HEK293 (cell line): ENCODE data around the gene AXL.

Experiments
- CTCF ChIA-PET: fragments of 350-600 bp; formaldehyde crosslinking; extraction: SDS; loops from one replicate; lab custom pipeline; 2021; ENCODE audit warnings: antibody characterized with exemption; lab: Yijun Ruan, JAX
- POLR2A ChIA-PET: fragments of 300-600 bp; formaldehyde crosslinking; extraction: SDS; loops from one replicate; lab custom pipeline; 2020; ENCODE audit warnings: antibody characterized with exemption, inconsistent platforms; lab: Yijun Ruan, JAX
- H3K27ac ChIP-seq: fragments of 200-500 bp; sonication (Bioruptor generic); 2 replicates; pipeline ENCODE4 v1.5.1; 2014; ENCODE audit warnings: low read depth, low read length, control low read depth, inconsistent platforms; ENCODE audit errors: extremely low read depth
- H3K36me3 ChIP-seq, 2 experiments: fragments of 200-500 bp in 1 of 2; sonication (Bioruptor generic) in 1 of 2; 1 replicate in 1 of 2; 2 replicates in 1 of 2; pipeline ENCODE4 v1.5.1; 2014 to 2017; ENCODE audit warnings: inconsistent platforms in 2 of 2, low read length in 2 of 2; ENCODE audit not compliant: control insufficient read depth in 2 of 2, insufficient read depth in 1 of 2
- H3K4me1 ChIP-seq: fragments of 200-500 bp; sonication (Bioruptor generic); 2 replicates; pipeline ENCODE4 v1.5.1; 2014; ENCODE audit warnings: mild to moderate bottlenecking, low read length, inconsistent platforms; ENCODE audit not compliant: control insufficient read depth, insufficient read depth
- H3K4me3 ChIP-seq: 2 replicates; pipeline ENCODE4 v1.5.1; 2011; ENCODE audit warnings: low read depth, mild to moderate bottlenecking, control low read depth, low read length, moderate library complexity
- H3K9me3 ChIP-seq: fragments of 200-500 bp; sonication (Bioruptor generic); 2 replicates; pipeline ENCODE4 v1.5.1; 2014; ENCODE audit warnings: low read depth, low read length, inconsistent platforms; ENCODE audit not compliant: control insufficient read depth, insufficient read depth
- GFI1B ChIP-seq: fragments of 450-650 bp; formaldehyde crosslinking; IDR thresholded peaks from 2 replicates; pipeline ENCODE4 v1.5.1; 2016; ENCODE audit warnings: missing biosample characterization, missing genetic modification characterization
- KLF16 ChIP-seq: fragments of 450-650 bp; formaldehyde crosslinking; IDR thresholded peaks from 2 replicates; pipeline ENCODE4 v1.5.1; 2017; ENCODE audit warnings: missing biosample characterization, missing genetic modification characterization
- KLF7 ChIP-seq: fragments of 450-650 bp; formaldehyde crosslinking; IDR thresholded peaks from 2 replicates; pipeline ENCODE4 v1.5.1; 2016; ENCODE audit warnings: missing biosample characterization, missing genetic modification characterization, borderline replicate concordance
- OVOL3 ChIP-seq: fragments of 450-650 bp; formaldehyde crosslinking; IDR thresholded peaks from 2 replicates; pipeline ENCODE4 v1.5.1; 2016; ENCODE audit warnings: missing biosample characterization, missing genetic modification characterization
- SP3 ChIP-seq: fragments of 450-650 bp; formaldehyde crosslinking; IDR thresholded peaks from 2 replicates; pipeline ENCODE4 v1.5.1; 2016; ENCODE audit warnings: missing biosample characterization, missing genetic modification characterization
- YY1 ChIP-seq: fragments of 450-650 bp; formaldehyde crosslinking; IDR thresholded peaks from 2 replicates; pipeline ENCODE4 v1.5.1; 2018; ENCODE audit warnings: missing biosample characterization, missing genetic modification characterization
- ZBTB48 ChIP-seq: fragments of 450-650 bp; formaldehyde crosslinking; IDR thresholded peaks from 2 replicates; pipeline ENCODE4 v1.5.1; 2016; ENCODE audit warnings: missing biosample characterization, missing genetic modification characterization
- ZBTB8A ChIP-seq: fragments of 450-650 bp; formaldehyde crosslinking; IDR thresholded peaks from 2 replicates; pipeline ENCODE4 v1.5.1; 2016; ENCODE audit warnings: missing biosample characterization, missing genetic modification characterization
- ZFHX2 ChIP-seq: fragments of 450-650 bp; formaldehyde crosslinking; conservative IDR thresholded peaks from 2 replicates; pipeline ENCODE4 v1.5.1; 2016; ENCODE audit warnings: missing biosample characterization, missing genetic modification characterization
- ZNF2 ChIP-seq: fragments of 450-650 bp; formaldehyde crosslinking; IDR thresholded peaks from 2 replicates; pipeline ENCODE4 v1.5.1; 2016; ENCODE audit warnings: missing biosample characterization, missing genetic modification characterization
- ZNF324 ChIP-seq: fragments of 450-650 bp; formaldehyde crosslinking; IDR thresholded peaks from 2 replicates; pipeline ENCODE4 v1.5.1; 2016; ENCODE audit warnings: missing biosample characterization, missing genetic modification characterization
- ZNF391 ChIP-seq: fragments of 450-650 bp; formaldehyde crosslinking; IDR thresholded peaks from 2 replicates; pipeline ENCODE4 v1.5.1; 2016; ENCODE audit warnings: low read depth, missing biosample characterization, missing genetic modification characterization, borderline replicate concordance
- ZNF426 ChIP-seq: fragments of 450-650 bp; formaldehyde crosslinking; IDR thresholded peaks from 2 replicates; pipeline ENCODE4 v1.5.1; 2017; ENCODE audit warnings: missing biosample characterization, missing genetic modification characterization, mild to moderate bottlenecking, inconsistent platforms, moderate library complexity
- ZNF473 ChIP-seq: fragments of 450-650 bp; formaldehyde crosslinking; IDR thresholded peaks from 2 replicates; pipeline ENCODE4 v1.5.1; 2017; ENCODE audit warnings: missing biosample characterization, missing genetic modification characterization
- ZNF530 ChIP-seq: fragments of 450-650 bp; formaldehyde crosslinking; IDR thresholded peaks from 2 replicates; pipeline ENCODE4 v1.5.1; 2016; ENCODE audit warnings: low read depth, missing biosample characterization, missing genetic modification characterization
- ZNF561 ChIP-seq: fragments of 450-650 bp; IDR thresholded peaks from 2 replicates; pipeline ENCODE4 v1.5.1; 2018; ENCODE audit warnings: missing biosample characterization, missing genetic modification characterization, borderline replicate concordance
- ZNF600 ChIP-seq: fragments of 450-650 bp; formaldehyde crosslinking; IDR thresholded peaks from 2 replicates; pipeline ENCODE4 v1.5.1; 2016; ENCODE audit warnings: missing biosample characterization, missing genetic modification characterization
- ZNF621 ChIP-seq: fragments of 450-650 bp; formaldehyde crosslinking; IDR thresholded peaks from 2 replicates; pipeline ENCODE4 v1.5.1; 2017; ENCODE audit warnings: missing biosample characterization, missing genetic modification characterization
- ZNF670 ChIP-seq: fragments of 450-650 bp; formaldehyde crosslinking; IDR thresholded peaks from 2 replicates; pipeline ENCODE4 v1.5.1; 2016; ENCODE audit warnings: missing biosample characterization, missing genetic modification characterization, low read depth
- ZSCAN16 ChIP-seq: fragments of 450-650 bp; formaldehyde crosslinking; IDR thresholded peaks from 2 replicates; pipeline ENCODE4 v1.5.1; 2016; ENCODE audit warnings: missing biosample characterization, missing genetic modification characterization
- TF ChIP-seq, protein P1 (sequence below): fragments of 450-650 bp; formaldehyde crosslinking; IDR thresholded peaks from 2 replicates; pipeline ENCODE4 v1.5.1; 2016; ENCODE audit warnings: missing biosample characterization, missing genetic modification characterization
- TF ChIP-seq, protein P2 (sequence below): fragments of 450-650 bp; formaldehyde crosslinking; IDR thresholded peaks from 2 replicates; pipeline ENCODE4 v1.5.1; 2016; ENCODE audit warnings: missing biosample characterization, missing genetic modification characterization, borderline replicate concordance
- TF ChIP-seq, protein P3 (sequence below): IDR thresholded peaks from 2 replicates; pipeline ENCODE4 v1.6.1; 2011; ENCODE audit warnings: mild to moderate bottlenecking, low read depth, low read length, borderline replicate concordance
- TF ChIP-seq, protein P4 (sequence below): fragments of 450-650 bp; formaldehyde crosslinking; IDR thresholded peaks from 2 replicates; pipeline ENCODE4 v1.5.1; 2016; ENCODE audit warnings: missing biosample characterization, missing genetic modification characterization
- TF ChIP-seq, protein P5 (sequence below): fragments of 450-650 bp; formaldehyde crosslinking; IDR thresholded peaks from 2 replicates; pipeline ENCODE4 v1.5.1; 2017; ENCODE audit warnings: missing biosample characterization, mild to moderate bottlenecking, missing genetic modification characterization, moderate library complexity

The AXL gene

DNA sequence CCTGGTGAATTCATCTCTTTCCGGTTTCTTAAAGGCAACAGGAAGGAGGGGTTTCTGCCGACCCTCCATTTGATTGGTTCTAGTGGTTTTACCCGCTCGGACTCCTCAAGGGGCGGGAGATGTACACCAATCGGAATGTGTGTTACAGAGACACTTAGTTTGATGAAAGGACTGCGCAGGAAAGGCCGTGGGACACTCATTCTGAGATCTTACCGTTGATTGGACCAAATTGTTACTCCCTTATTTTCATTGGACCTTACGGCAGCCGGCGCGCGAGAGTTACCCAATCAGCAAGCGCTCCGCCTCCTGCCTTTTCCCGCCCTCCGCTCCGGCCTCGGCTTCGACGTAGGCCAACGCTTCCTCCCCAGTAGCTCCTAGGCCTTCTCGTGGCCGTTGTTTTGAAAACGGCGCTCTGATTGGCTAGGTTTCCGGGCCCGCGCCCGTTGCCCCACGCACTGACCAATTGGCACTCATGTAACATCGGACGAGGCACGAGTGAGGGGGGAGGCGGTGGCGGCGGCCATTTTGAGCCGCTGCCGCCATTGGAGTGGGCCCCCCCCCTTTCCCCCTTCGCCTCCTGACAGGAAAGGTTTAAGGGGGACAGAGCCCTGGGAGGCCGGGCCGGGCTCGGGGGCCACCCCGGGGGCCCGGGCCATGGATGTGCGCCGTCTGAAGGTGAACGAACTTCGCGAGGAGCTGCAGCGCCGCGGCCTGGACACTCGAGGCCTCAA lies 45.0 kb downstream of the AXL start, which contains the start of gene HNRNPUL1:
Gene HNRNPUL1 (plus strand): TSS at position 523 of the 731 bp plus-strand sequence. CDS start 132 bp downstream, at position 655.
- peaks cover 27 to 29% of the 10 kb centered on the region in 2 experiments for H3K36me3 ChIP-seq
- POLR2A ChIA-PET: interaction anchor here (0.6 to 3.5 kb wide), 45 partner anchors 9 to 1783 kb away, joined by 3 to 64 read pairs (median 5); partner anchors contain the start of genes ACTMAP, AXL, B9D2 and CCDC97
- CTCF ChIA-PET: interaction anchor here (0.5 to 8.4 kb wide), 14 partner anchors 15 to 629 kb away, joined by 3 to 184 read pairs (median 3); no protein-coding TSS in a partner anchor
- H3K4me3 ChIP-seq: peak within 1 kb of the TSS; percentile 85
- peaks cover 14% of the 10 kb centered on the region for H3K4me1 ChIP-seq
- H3K27ac ChIP-seq: peak within 1 kb of the TSS; percentile 100
- no peaks in the 10 kb centered on the region for H3K9me3 ChIP-seq
- TF ChIP-seq ZBTB48 (tag by site-specific recombination) (no peak), GFI1B (no peak), ZNF670 (tag by site-specific recombination) (no peak), ZNF561 (tag by site-specific recombination) (peak; percentile 91), ZNF621 (tag by site-specific recombination) (no peak), ZNF600 (tag by site-specific recombination) (no peak), OVOL3 (peak; percentile 61; the same call in 1 of the 2 replicates), ZSCAN16 (tag by site-specific recombination) (no peak), ZNF391 (tag by site-specific recombination) (peak; percentile 92; the same call in 1 of the 2 replicates), ZNF324 (tag by site-specific recombination) (peak; percentile 92), KLF16 (peak; percentile 94), SP3 (tag by site-specific recombination) (peak; percentile 99), ZFHX2 (tag by site-specific recombination) (peak; percentile 84), KLF7 (peak; percentile 86), ZNF473 (tag by site-specific recombination) (no peak), ZNF2 (tag by site-specific recombination) (peak; percentile 92), ZNF426 (tag by site-specific recombination) (no peak), ZBTB8A (tag by site-specific recombination) (peak; percentile 88), ZNF530 (tag by site-specific recombination) (no peak), YY1 (peak; percentile 100)
- TF ChIP-seq, protein P1, sequence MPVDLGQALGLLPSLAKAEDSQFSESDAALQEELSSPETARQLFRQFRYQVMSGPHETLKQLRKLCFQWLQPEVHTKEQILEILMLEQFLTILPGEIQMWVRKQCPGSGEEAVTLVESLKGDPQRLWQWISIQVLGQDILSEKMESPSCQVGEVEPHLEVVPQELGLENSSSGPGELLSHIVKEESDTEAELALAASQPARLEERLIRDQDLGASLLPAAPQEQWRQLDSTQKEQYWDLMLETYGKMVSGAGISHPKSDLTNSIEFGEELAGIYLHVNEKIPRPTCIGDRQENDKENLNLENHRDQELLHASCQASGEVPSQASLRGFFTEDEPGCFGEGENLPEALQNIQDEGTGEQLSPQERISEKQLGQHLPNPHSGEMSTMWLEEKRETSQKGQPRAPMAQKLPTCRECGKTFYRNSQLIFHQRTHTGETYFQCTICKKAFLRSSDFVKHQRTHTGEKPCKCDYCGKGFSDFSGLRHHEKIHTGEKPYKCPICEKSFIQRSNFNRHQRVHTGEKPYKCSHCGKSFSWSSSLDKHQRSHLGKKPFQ (tag by site-specific recombination): 0 out of 2 replicates have a peak, but pooled peaks have one; percentile 10
- TF ChIP-seq, protein P2, sequence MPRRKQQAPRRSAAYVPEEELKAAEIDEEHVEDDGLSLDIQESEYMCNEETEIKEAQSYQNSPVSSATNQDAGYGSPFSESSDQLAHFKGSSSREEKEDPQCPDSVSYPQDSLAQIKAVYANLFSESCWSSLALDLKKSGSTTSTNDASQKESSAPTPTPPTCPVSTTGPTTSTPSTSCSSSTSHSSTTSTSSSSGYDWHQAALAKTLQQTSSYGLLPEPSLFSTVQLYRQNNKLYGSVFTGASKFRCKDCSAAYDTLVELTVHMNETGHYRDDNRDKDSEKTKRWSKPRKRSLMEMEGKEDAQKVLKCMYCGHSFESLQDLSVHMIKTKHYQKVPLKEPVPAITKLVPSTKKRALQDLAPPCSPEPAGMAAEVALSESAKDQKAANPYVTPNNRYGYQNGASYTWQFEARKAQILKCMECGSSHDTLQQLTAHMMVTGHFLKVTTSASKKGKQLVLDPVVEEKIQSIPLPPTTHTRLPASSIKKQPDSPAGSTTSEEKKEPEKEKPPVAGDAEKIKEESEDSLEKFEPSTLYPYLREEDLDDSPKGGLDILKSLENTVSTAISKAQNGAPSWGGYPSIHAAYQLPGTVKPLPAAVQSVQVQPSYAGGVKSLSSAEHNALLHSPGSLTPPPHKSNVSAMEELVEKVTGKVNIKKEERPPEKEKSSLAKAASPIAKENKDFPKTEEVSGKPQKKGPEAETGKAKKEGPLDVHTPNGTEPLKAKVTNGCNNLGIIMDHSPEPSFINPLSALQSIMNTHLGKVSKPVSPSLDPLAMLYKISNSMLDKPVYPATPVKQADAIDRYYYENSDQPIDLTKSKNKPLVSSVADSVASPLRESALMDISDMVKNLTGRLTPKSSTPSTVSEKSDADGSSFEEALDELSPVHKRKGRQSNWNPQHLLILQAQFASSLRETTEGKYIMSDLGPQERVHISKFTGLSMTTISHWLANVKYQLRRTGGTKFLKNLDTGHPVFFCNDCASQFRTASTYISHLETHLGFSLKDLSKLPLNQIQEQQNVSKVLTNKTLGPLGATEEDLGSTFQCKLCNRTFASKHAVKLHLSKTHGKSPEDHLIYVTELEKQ: no peak
- TF ChIP-seq, protein P3, sequence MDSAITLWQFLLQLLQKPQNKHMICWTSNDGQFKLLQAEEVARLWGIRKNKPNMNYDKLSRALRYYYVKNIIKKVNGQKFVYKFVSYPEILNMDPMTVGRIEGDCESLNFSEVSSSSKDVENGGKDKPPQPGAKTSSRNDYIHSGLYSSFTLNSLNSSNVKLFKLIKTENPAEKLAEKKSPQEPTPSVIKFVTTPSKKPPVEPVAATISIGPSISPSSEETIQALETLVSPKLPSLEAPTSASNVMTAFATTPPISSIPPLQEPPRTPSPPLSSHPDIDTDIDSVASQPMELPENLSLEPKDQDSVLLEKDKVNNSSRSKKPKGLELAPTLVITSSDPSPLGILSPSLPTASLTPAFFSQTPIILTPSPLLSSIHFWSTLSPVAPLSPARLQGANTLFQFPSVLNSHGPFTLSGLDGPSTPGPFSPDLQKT: 0 out of 2 replicates have a peak, but pooled peaks have one; percentile 54
- TF ChIP-seq, protein P4, sequence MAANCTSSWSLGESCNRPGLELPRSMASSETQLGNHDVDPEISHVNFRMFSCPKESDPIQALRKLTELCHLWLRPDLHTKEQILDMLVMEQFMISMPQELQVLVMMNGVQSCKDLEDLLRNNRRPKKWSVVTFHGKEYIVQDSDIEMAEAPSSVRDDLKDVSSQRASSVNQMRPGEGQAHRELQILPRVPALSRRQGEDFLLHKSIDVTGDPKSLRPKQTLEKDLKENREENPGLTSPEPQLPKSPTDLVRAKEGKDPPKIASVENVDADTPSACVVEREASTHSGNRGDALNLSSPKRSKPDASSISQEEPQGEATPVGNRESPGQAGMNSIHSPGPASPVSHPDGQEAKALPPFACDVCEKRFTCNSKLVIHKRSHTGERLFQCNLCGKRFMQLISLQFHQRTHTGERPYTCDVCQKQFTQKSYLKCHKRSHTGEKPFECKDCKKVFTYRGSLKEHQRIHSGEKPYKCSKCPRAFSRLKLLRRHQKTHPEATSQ: peak; percentile 74; the same call in 1 of the 2 replicates
- TF ChIP-seq, protein P5, sequence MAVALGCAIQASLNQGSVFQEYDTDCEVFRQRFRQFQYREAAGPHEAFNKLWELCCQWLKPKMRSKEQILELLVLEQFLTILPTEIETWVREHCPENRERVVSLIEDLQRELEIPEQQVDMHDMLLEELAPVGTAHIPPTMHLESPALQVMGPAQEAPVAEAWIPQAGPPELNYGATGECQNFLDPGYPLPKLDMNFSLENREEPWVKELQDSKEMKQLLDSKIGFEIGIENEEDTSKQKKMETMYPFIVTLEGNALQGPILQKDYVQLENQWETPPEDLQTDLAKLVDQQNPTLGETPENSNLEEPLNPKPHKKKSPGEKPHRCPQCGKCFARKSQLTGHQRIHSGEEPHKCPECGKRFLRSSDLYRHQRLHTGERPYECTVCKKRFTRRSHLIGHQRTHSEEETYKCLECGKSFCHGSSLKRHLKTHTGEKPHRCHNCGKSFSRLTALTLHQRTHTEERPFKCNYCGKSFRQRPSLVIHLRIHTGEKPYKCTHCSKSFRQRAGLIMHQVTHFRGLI (tag by site-specific recombination): no peak
